Activated CD4-positive, alpha-beta T cell treated with anti-CD3 and anti-CD28 coated beads, Interleukin-2, amount 50 U/mL, for 48 hours (primary cell): ENCODE data around the gene MMP2.

Source experiments
- DNase-seq, 2 experiments: peaks; one replicate each; pipeline ENCODE4 v3.0.0-alpha.2; 2020

MMP2 gene

DNA sequence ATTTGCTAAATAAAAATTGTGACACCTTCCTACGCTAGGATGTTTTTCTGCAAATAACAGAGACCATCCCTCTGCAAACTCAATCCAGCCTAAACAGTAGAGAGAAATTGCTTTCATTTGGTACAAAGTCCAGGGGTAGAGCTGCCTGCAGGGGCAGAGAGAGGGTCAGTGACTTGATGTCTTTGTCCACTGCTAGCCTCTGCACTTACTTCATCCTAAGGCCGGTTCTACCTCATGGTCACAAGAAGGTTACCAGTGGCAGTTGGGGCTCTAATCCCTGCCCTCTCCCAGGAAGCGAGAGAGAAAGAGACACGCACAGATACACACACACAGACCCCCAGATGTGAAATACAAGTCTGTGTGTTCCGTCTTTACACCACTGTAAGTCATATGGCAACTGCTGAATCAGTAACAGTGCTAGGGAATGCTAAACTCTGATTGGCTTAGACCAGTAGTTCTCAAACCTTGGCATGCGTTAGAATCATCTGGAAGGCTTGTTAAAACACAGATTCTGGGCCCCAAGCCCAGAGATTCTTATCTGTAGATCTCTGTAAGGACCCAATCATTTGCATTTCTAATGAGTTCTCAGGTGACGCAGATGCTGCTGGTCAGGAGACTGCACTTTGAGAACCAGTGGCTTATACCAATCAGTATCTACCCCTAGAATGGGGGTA lies 16.8 kb downstream of the MMP2 start:
- DNase-seq, result no peak

DNA sequence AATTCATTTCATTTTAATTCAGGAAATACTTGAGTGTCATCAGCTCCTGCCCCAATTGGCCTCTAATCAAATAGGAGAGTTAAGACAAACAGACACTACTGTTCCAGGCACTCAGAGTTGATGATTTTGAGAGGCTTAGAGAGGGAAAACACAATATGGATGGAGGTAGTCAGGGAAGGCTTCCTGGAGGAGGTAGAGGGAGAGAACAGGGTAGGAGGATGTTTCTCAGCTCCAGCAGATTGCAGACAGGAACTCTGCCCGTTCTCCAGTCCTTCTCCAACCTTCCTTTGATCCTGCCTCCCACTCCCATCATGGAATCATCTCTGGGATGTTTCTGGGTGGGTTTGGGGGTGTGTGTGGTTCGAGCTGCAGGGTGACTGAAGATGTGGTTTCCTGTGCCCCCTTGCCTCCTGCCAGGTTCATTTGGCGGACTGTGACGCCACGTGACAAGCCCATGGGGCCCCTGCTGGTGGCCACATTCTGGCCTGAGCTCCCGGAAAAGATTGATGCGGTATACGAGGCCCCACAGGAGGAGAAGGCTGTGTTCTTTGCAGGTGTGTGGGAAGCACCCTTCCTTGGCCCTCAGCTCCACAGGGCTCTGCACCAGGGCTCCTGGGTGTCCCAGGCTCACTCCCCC lies 17.6 kb downstream of the MMP2 start:
- no peak for DNase-seq

DNA sequence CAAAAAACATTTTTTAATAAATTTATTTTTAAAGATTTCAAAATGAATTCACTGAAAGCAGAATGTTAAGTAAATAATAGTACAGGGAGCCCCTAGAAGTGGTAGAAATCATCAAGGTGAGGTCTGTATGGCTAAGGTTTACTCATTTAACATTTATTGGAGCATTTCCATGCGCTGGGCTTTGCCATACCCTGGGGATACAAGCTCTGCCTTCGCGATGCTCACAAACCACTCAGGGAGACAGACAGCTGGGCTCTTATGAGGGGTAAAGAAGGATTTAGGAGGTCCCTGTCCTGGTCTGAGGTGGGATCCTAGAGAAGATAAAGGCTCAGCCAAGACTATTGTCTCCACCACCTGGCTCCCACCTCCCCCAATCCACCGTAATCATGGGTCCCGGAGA lies 18.6 kb downstream of the MMP2 start:
- DNase-seq, result no peak

DNA sequence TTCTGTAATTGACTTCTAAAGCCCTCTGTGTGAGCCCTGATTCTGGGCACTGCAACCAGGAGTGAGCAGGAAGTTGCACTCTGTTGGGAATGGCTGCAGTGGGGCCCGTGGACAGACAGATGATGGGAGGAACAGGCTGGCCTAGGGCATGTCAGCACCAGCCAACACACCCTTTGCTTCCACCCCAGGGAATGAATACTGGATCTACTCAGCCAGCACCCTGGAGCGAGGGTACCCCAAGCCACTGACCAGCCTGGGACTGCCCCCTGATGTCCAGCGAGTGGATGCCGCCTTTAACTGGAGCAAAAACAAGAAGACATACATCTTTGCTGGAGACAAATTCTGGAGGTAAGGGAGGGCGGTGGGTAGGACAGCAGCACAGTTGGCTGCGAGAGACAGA lies 19.1 kb downstream of the MMP2 start:
- DNase-seq, result no peak

DNA sequence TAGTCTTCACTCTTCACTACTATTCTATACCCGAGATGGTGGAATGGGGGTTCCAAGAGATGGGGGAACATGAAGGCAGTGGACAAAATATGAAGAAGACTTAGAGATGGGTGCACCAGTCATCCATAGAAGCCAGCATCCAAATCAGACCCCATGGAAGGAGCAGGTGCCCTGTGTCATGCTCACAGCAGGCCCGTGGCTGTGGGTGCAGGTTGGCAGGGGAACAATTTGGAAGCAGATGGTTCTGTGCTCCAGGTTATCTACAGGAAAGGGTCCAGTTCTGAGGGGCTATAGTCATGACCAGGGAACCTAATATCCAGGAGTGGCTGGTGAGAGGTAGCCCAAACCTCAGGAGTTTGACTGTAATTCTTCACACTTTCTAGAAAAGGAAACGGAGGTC lies 20.3 kb downstream of the MMP2 start:
- DNase-seq, result no peak

DNA sequence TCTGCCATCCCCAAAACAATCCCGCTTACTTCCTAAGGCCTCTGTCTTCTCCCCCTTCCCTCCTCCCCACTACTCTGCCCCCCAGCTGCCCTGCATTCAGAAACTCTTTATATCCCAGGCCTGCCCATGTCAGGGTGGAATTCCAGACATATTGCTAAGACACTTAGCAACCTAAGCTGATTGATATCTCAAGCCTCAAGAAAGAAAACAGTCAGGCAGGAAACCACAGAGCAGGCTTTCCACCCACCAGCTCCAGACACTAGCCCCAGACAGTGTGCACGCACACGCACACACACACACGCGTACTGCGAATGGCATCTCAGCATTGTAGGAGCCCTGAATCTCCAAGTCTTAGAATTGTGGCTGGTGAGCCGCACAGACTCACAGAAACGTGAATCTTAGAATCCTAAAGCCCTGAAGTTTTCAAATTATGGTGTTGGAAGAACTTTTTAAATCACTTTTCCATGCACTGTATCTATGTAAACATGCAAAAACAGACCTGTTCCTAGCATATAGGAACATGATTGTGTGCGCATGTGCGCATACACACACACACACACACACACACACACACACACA lies 21.0 kb downstream of the MMP2 start:
- peak; percentile 13 to 28 for DNase-seq

DNA sequence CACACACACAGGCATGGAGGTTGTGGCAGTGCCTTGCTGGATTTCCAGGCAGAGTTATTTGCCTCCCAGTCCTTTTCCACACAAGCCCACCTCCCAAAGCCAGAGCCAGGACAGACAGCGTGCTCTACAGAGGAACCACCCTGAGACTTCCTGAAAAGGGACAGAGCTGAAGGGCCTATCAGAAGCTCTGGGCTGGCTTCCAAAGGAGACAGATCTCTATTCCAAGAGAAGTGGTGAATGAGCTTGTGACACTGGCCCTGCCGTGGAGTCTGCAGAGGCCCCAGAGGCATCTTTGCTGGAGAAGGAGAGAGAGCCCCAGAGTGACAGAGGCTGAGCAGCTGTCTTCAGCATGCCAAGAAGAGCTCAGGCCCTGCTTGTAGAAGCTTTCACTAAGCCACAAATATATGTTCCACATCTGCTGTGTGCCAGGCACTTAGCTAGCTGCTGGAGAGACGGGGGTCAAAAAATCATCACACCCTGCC lies 21.6 kb downstream of the MMP2 start:
- DNase-seq, result no peak

DNA sequence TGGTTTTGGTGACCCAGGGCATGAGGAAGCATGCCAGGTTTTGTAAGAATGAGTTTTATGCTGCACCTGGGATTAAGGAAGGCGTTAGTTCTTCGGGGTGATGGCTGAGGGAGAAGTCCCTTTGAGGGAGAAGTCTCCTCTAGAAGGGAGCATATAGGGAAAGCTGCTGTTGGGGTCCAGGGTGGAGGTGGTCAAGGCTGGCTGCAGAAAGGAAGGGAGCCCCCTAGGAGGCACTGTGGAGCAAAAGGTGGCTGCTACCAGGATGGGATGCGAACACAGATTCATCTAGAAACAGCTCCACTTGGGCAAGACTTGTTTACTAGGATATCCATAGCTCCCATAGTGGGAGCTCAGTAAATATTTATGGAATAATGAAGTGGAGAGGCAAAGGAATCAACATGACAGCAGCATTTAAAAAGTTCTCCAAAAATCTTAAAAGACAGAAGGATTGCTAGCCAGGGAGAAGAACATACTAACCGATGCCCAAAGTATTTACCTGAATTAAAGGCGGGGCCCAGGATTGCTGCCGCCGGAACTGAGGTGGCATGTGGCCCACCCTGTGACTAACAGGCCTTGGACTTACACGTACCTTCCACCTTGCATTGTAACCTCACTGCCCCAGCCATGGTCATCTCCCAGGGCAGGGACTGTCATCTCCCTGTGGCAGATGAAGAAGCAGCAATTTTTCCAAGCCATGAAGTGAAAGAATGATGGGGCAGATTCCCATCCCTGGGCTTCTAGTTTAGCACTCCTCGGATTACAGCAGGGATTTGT lies 22.7 kb downstream of the MMP2 start:
- DNase-seq, result no peak

DNA sequence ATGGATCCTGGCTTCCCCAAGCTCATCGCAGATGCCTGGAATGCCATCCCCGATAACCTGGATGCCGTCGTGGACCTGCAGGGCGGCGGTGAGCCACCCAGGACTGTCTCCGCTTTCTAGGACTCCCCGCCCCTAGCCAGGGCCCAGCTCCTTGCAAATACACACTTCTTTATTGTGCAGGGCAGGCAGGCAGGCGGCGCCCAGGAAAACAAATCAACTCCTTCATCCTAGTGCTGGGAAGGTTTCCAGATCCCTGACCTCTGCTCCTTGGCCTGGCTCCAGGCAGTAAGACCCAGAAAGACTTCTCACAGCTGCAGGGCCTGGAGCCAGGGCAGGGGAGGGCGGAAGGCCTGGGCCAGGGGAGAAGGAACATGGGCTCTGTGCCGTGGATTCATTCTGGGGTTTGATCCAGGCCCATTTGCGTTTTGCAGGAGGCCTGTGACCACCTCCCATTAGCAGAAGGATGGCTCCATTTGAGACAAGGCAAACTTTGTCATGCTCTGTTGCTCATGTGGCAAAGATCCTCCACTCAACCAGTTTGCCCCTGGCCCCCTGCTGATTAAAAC lies 23.9 kb downstream of the MMP2 start:
- no peak for DNase-seq

DNA sequence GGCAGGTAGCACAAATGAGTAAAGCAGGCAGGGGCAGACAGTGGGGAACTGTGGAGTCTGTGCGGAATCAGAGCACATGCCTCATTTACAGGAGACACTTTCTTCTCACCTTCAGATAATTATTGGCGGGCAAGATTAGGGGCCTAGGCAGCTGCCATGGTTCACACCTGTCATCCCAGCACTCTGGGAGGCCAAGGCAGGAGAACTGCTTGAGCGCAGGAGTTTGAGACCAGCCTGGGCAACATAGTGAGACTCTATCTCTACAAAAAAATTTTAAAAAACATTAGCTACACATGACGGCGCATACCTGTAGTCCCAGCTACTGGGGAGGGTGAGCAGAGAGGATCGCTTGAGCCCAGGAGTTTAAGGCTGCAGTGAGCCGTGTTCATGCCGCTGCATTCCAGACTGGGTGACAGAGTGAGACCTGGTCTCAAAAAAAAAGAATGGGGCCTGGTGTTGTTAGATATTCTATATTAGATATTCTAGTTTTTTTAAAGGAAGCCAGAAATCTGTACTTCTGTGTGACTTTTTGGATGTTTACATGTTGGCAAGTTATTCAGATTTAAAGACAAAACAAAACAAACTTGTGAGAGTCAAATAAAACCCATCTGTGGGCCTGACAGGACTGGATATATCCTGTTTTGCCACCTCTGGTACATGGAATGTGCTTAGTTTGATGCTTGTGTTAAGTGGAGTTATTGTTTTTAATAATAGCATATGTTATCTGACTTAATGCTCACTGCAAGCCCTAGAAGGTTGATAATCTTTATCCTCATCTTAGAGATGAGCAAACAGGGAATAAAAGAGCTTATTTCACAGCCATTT lies 24.9 kb downstream of the MMP2 start:
- DNase-seq, result no peak

DNA sequence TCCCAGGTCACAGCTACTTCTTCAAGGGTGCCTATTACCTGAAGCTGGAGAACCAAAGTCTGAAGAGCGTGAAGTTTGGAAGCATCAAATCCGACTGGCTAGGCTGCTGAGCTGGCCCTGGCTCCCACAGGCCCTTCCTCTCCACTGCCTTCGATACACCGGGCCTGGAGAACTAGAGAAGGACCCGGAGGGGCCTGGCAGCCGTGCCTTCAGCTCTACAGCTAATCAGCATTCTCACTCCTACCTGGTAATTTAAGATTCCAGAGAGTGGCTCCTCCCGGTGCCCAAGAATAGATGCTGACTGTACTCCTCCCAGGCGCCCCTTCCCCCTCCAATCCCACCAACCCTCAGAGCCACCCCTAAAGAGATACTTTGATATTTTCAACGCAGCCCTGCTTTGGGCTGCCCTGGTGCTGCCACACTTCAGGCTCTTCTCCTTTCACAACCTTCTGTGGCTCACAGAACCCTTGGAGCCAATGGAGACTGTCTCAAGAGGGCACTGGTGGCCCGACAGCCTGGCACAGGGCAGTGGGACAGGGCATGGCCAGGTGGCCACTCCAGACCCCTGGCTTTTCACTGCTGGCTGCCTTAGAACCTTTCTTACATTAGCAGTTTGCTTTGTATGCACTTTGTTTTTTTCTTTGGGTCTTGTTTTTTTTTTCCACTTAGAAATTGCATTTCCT lies 26.5 kb downstream of the MMP2 start:
- no peak for DNase-seq

DNA sequence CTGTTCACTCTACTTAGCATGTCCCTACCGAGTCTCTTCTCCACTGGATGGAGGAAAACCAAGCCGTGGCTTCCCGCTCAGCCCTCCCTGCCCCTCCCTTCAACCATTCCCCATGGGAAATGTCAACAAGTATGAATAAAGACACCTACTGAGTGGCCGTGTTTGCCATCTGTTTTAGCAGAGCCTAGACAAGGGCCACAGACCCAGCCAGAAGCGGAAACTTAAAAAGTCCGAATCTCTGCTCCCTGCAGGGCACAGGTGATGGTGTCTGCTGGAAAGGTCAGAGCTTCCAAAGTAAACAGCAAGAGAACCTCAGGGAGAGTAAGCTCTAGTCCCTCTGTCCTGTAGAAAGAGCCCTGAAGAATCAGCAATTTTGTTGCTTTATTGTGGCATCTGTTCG lies 27.1 kb downstream of the MMP2 start:
- no peak for DNase-seq

DNA sequence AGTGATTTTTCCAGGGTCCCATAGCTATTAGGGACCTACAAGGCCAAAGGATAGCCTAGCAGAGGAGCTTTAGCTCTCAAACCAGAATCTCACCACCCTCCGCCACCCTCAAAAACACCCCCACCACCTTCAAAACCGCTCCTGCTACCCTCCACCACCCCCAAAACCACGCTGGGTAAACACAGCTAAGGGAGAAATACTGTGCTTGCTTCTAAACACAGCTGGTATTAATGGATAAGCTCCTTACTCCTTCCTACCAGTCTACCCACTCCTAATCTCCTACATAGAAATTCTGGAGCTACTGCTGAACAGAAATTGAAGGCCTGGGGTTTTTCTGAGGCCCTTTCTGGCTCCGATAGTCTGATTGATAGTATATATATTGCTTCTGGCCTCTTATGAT lies 27.7 kb downstream of the MMP2 start:
- DNase-seq, result no peak

DNA sequence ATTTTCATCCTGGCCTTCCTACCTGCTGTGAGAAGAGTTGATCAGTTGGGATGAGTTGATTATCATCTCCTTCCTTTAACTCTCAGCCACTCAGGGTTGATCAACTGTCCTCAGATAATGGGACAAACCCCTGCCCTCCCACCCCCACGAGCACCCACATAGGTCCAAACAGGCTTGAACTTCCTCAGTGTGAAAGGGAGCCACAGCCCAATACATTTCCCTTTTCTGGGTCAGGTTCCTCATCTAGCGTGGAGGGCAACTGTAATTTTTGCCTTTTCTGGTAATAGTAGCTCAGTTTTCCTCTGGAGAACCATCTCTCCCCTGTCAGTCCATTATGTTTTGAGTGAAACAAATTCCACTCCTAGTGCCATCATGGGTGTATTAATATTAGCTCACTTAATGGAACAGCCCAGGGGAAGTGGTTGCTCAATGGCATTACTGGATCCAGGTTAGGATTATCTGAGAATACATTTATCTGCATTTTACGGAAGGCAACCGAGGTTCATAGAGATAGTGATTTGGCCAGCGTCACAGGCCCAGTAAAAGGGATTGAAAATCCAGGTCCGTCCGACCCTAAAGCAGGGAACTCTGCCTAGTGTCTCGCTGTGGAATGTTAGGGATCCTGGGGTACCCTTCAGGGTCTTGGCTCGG lies 29.4 kb downstream of the MMP2 start:
- no peak for DNase-seq

DNA sequence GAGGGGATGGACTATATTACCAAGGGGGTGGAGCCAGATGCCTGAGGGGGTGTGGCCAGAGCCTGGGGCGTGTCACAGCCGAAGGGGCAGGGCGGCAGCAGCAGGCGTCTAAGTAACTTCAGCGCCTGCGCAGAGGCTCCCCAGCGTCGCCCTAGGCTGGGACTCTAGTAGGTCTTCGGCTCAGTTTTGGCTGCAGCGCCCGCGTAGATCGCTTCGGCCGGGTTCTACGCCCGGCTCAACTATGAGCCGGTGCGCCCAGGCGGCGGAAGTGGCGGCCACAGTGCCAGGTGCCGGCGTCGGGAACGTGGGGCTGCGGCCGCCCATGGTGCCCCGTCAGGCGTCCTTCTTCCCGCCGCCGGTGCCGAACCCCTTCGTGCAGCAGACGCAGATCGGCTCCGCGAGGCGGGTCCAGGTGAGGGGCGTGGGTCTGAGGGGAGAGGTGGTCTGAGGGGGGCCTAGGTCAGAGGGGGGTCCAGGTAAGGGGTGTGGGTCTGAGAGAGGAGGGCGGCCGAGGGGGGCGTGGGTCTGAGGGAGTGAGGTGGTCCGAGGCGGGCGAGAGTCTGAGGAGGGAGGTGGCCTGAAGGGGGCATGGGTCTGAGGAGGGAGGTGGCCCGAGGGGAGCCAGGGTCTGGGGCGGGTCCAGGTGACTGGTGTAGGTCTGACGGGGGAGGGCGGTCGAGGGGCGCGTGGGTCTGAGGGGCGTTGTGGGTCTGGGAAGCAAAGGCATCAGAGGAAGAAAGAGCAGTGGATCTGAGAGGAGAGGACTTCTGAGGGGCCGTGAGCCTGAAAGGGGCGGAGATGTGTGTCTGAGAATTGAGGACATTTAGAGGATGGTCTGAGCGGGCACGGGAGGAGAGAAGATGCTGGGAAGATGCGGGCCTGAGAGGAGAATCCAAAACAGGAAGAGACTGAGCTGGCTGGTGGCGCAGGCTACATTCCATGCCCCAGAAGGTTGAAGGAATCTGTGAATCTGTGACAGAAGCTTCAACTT lies 30.2 kb downstream of the MMP2 start, which contains the start of gene LPCAT2:
TSS of gene LPCAT2 (plus strand) at position 132 of the 991 bp plus-strand sequence. CDS start at position 242, 110 bp downstream.
- DNase-seq, result peak; percentile 55 to 61

DNA sequence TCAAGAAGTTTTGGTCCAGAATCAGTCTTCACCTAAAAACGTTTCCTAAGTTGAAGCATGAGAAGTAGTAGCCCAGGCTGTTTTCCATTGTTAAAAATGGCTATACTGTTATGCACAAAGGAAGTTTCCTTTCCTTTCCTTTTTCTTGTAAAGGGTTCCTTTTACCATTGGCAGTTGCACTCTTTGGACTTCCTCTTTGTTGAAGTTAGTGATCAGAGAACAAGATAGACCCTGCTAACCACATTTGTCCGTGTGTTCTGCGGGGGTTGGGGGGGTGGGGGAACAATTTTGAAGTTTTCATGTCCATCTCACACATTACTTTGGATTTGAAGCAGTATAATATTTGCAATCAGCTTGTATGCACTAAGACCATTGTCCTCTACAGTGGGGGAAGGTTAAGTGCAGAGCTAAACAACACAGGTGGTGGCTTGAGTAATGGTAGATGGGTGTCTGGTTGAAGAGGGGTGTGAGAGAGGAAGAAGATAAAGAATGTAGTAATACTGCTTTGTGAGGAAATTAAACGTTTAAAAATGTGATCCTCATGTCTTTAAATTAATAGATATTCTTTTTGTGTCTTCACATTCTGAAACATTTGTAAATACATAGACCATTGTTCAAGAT lies 31.3 kb downstream of the MMP2 start:
- DNase-seq, result no peak

DNA sequence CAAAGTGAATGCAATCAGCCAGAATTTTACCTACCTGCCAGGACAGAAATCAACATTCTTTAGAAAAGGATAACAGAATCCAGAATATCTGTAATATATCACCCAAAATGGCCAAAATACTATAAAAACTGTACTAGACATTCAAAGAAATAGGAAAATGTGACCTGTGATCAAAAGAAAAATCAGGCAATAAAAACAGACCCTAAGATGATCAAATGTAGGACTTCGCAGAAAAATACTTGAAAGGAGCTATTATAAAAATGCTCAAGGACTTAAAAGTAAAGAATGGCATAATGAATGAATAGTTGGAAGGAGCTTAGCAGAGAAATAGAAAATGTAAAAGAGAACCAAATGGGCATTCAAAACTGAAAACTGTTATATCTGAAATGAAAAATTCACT lies 33.9 kb downstream of the MMP2 start:
- no peak for DNase-seq

DNA sequence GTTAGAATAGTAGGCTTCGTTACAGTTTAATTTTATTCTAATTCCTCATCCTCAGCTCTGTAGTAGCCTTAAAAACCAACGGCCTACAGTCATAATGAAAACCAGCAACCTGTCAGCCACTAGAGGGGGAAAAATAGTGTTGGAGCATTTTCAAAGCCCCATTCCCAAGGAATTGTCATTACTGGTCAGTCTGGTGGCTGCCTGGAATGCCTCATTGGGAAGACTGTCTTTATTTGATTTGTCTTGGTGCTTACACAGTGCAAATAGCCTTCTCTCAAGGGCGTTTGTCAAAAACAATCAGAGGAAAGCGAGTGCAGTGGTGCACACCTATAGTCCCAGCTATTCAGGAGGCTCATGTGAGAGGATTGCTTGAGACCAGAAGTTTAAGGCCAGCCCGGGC lies 34.6 kb downstream of the MMP2 start:
- no peak for DNase-seq

DNA sequence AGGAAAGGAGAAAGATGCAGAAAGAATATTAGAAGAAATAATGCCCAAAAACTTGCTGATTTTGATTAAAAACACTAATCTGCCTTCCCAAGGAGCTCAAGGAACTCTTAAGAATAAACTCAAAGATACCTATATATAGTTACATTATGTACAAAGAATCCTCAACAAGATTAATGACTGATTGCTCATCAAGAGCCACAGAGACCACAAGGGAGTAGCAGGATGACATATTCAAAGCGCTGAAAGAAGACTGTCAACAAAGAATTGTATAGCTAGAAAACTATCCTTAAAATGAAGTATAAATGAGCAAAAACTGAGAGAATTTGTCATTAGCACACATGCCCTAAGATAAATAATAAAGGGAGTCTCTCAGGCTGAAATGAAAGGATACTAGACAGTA lies 36.1 kb downstream of the MMP2 start:
- no peak for DNase-seq
